HCT116 (cell line): ENCODE data around the gene APPL2.

Experiments
- EZH2 ChIP-seq: fragments of 200-600 bp; sonication (generic); IDR thresholded peaks from 2 replicates; pipeline ENCODE4 v1.6.1; 2017; ENCODE audit warnings: antibody characterized with exemption, mixed run types
- EZH2phosphoT487 ChIP-seq: fragments of 200-600 bp; IDR thresholded peaks from 2 replicates; pipeline ENCODE4 v1.6.1; 2018; ENCODE audit warnings: antibody characterized with exemption, borderline replicate concordance
- JUND ChIP-seq: IDR thresholded peaks from 2 replicates; pipeline ENCODE4 v1.6.1; 2012
- POLR2A ChIP-seq: IDR thresholded peaks from 2 replicates; pipeline ENCODE4 v1.7.0; 2011; ENCODE audit warnings: borderline replicate concordance; ENCODE audit not compliant: insufficient read depth, insufficient read length; ENCODE audit errors: extremely low read depth
- POLR2AphosphoS5 ChIP-seq: IDR thresholded peaks from 2 replicates; pipeline ENCODE4 v1.6.1; 2011; ENCODE audit warnings: mild to moderate bottlenecking, low read depth, low read length, moderate library complexity
- RAD21 ChIP-seq: IDR thresholded peaks from 2 replicates; pipeline ENCODE4 v1.6.1; 2012; ENCODE audit warnings: low read depth, mild to moderate bottlenecking
- ZFX ChIP-seq: fragments of 450-650 bp; IDR thresholded peaks from 2 replicates; pipeline ENCODE4 v1.6.1; 2017
- TF ChIP-seq, protein P1 (sequence below), 3 experiments: fragments of 200-600 bp in 1 of 3; sonication (generic) in 1 of 3; IDR thresholded peaks in 2 of 3; conservative IDR thresholded peaks in 1 of 3; 2 replicates each; pipeline ENCODE4 v1.5.1; 2012 to 2017; ENCODE audit warnings: low read depth in 2 of 3, low read length in 2 of 3, antibody characterized with exemption in 1 of 3, borderline replicate concordance in 1 of 3, control low read depth in 1 of 3, mild to moderate bottlenecking in 1 of 3, mixed read lengths in 1 of 3, mixed run types in 1 of 3, moderate library complexity in 1 of 3; ENCODE audit not compliant: insufficient read depth in 1 of 3

DNA sequence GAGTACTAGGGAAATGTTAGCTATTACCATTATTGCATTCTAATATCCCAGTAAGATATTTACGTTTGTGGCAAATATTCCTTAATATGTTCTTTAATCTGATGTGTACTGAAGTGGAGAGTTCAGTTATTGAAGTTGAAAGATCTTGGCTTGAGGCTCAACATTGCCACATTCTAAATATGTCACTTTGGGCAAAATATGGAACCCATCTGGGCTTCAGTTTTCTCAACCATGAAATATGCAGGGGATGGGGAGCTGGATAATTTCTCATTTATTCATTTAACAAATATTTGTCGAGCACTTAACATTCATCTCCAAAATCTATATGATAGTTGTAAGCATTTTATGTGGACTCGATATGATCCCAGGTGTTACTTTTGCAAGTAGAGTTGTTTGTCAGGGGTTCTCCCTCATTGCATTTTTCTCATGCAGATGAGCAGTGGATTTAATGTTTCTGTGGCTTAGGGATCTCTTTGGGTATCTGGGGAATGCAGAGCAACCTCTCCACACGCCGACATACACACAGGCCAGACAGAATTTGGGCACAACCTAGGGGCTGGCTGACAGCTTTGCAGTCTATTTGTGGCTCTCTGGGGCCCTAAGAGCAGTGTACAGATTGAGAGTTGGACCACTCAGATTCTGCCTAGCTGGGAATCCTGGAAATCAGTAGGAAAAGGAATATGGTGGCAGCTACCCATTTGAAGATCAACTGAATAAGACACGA, 26.6 kb upstream of the APPL2 start:
- no peak for TF ChIP-seq POLR2AphosphoS5
- TF ChIP-seq POLR2A: no peak
- TF ChIP-seq EZH2phosphoT487: no peak
- TF ChIP-seq RAD21: no peak
- TF ChIP-seq, protein P1, sequence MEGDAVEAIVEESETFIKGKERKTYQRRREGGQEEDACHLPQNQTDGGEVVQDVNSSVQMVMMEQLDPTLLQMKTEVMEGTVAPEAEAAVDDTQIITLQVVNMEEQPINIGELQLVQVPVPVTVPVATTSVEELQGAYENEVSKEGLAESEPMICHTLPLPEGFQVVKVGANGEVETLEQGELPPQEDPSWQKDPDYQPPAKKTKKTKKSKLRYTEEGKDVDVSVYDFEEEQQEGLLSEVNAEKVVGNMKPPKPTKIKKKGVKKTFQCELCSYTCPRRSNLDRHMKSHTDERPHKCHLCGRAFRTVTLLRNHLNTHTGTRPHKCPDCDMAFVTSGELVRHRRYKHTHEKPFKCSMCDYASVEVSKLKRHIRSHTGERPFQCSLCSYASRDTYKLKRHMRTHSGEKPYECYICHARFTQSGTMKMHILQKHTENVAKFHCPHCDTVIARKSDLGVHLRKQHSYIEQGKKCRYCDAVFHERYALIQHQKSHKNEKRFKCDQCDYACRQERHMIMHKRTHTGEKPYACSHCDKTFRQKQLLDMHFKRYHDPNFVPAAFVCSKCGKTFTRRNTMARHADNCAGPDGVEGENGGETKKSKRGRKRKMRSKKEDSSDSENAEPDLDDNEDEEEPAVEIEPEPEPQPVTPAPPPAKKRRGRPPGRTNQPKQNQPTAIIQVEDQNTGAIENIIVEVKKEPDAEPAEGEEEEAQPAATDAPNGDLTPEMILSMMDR (IDR thresholded peaks at IDR 0.05 in 2 of 3, conservative IDR thresholded peaks at IDR 0.05 in 1 of 3; ENCODE audit: borderline replicate concordance in 1 of 3, insufficient read depth in 1 of 3, low read depth in 2 of 3, low read length in 2 of 3): no peak
- TF ChIP-seq JUND: no peak
- TF ChIP-seq EZH2: no peak
- no peak for TF ChIP-seq ZFX
